ENCODE data around the gene RPS6KB2. TPM values are rescaled to one million over a fixed set of nuclear protein-coding genes. Genes with fewer than 3 reads are reported as not detected.

Gene RPS6KB2
- total RNA-seq, 2 experiments from 2014 or later: 53.4 to 57.2 TPM

DNA sequence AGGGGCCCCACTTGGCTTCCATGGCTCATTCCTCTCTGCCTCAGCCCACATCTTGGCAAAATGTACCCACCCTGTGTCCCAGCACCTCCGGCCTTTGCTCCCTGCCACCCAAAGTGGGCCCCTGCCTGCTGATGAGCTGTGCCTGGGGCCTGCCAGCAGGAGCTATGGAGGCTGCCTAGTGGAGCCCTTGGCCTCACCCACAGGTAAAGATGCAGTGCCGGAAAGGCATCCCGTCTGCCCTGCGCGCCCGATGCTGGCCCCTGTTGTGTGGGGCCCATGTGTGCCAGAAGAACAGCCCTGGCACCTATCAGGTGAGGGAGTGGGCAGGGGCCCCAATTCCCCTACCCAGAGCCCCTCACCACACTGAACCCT is 23.1 kb upstream of the RPS6KB2 start:
- no peaks in the 10 kb centered on the region for H3K9me3 Mint-ChIP-seq (ENCODE audit: low read depth)
- H3K27me3 Mint-ChIP-seq: no peaks in the 10 kb centered on the region
- peaks cover 58% of the 10 kb centered on the region for H3K4me1 Mint-ChIP-seq
- DNase-seq (peak; percentile 57), ATAC-seq (no peak)
- peak overlapping the region; percentile 85 for H3K4me3 Mint-ChIP-seq
- intact Hi-C loops (cut with DNase I, micrococcal nuclease): loop anchor here in 1 of 2 experiments (10.0 kb wide), 1 partner anchor 720 kb away; the partner anchor contains the start of gene CHKA
- POLR2A ChIA-PET: interaction anchor here (0.6 to 2.5 kb wide), 3 partner anchors 8 to 14 kb away, joined by 4 to 14 read pairs (median 6); partner anchors contain the start of gene RAD9A
- CTCF ChIA-PET: interaction anchor here (1.0 to 5.2 kb wide), 6 partner anchors 9 to 164 kb away, joined by 3 to 34 read pairs (median 4); partner anchors contain the start of gene POLD4
- peak overlapping the region; percentile 87 for H3K27ac Mint-ChIP-seq
- H3K36me3 Mint-ChIP-seq (ENCODE audit: low read depth): peaks cover 50% of the 10 kb centered on the region

DNA sequence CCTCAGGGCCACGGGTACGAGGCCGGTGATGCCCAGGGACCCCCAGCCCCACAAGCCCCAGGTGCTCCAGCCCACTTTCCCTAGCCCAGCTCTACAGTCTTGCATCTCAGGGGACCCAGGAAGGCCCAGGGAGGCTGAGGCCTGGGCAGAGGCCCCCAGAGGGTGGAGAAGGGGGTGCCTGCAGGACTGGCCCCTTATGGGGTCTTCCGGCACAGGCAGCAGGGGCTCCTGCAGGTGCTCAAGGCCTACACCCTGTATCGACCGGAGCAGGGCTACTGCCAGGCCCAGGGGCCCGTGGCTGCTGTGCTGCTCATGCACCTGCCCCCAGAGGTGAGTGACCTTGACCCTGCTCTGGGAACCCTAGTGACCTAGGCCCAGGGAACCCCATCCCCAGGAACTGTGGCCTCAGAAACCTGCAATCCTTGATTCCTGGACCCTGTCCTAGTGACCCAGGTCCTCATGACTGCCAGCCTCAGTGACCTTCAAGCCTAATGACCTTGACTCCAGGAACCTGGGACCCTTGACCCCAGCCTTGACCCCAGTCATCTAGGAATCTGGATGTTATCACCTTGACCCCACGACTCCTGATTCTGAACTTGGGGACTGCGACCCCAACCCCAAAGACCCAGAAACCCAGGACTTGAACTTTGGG is 22.5 kb upstream of the RPS6KB2 start:
- H3K36me3 Mint-ChIP-seq (ENCODE audit: low read depth): peaks cover 45% of the 10 kb centered on the region
- ChIA-PET POLR2A (interaction anchor here (2.5 kb wide), 1 partner anchor 14 kb away, joined by 14 read pairs; no protein-coding TSS in a partner anchor), CTCF (interaction anchor here (1.0 to 5.2 kb wide), 5 partner anchors 10 to 165 kb away, joined by 3 to 34 read pairs (median 4); partner anchors contain the start of gene POLD4)
- DNase-seq: no peak
- ATAC-seq: no peak
- peaks cover 58% of the 10 kb centered on the region for H3K4me1 Mint-ChIP-seq
- peak overlapping the region; percentile 85 for H3K4me3 Mint-ChIP-seq
- no peaks in the 10 kb centered on the region for H3K27me3 Mint-ChIP-seq
- peak overlapping the region; percentile 87 for H3K27ac Mint-ChIP-seq
- no peaks in the 10 kb centered on the region for H3K9me3 Mint-ChIP-seq (ENCODE audit: low read depth)
- intact Hi-C loops (cut with DNase I, micrococcal nuclease): loop anchor here (2.0 to 10.0 kb wide), 2 partner anchors 33 to 719 kb away; partner anchors contain the start of gene CHKA (in 1 of the 2)

DNA sequence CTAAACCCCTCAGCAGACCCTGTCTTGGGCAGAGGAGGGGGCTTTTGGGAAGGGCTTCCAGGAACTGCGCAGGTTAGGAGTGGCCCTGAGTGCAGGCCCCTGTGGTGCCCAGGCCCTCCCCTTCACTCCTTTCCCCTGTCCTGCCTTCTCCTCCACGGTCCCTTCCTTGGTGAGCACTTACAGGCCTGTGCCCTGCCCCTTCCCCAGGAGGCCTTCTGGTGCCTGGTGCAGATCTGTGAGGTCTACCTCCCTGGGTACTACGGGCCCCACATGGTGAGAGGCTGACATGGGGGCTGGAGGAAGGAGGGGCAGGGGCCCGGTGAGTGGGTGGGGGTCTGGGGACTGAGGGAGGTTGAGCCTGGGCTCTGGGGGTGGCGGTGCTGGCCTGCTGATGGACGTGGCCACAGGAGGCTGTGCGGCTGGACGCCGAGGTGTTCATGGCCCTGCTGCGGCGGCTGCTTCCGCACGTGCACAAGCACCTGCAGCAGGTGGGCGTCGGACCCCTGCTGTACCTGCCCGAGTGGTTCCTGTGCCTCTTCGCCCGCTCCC is 21.8 kb upstream of the RPS6KB2 start:
- Mint-ChIP-seq H3K4me1 (peaks cover 65% of the 10 kb centered on the region), H3K27ac (peak overlapping the region; percentile 87), H3K9me3 (ENCODE audit: low read depth) (no peaks in the 10 kb centered on the region), H3K27me3 (no peaks in the 10 kb centered on the region), H3K36me3 (ENCODE audit: low read depth) (peaks cover 43% of the 10 kb centered on the region), H3K4me3 (peak overlapping the region; percentile 85)
- peak; percentile 18 for DNase-seq
- ATAC-seq: no peak
- intact Hi-C loops (cut with DNase I, micrococcal nuclease): loop anchor here (2.0 to 10.0 kb wide), 2 partner anchors 32 to 718 kb away; partner anchors contain the start of gene CHKA (in 1 of the 2)
- POLR2A ChIA-PET: interaction anchor here (0.6 kb wide), 1 partner anchor 178 kb away, joined by 8 read pairs; no protein-coding TSS in a partner anchor
- CTCF ChIA-PET: interaction anchor here (1.2 to 1.3 kb wide), 3 partner anchors 12 to 63 kb away, joined by 3 to 8 read pairs (median 4); no protein-coding TSS in a partner anchor

DNA sequence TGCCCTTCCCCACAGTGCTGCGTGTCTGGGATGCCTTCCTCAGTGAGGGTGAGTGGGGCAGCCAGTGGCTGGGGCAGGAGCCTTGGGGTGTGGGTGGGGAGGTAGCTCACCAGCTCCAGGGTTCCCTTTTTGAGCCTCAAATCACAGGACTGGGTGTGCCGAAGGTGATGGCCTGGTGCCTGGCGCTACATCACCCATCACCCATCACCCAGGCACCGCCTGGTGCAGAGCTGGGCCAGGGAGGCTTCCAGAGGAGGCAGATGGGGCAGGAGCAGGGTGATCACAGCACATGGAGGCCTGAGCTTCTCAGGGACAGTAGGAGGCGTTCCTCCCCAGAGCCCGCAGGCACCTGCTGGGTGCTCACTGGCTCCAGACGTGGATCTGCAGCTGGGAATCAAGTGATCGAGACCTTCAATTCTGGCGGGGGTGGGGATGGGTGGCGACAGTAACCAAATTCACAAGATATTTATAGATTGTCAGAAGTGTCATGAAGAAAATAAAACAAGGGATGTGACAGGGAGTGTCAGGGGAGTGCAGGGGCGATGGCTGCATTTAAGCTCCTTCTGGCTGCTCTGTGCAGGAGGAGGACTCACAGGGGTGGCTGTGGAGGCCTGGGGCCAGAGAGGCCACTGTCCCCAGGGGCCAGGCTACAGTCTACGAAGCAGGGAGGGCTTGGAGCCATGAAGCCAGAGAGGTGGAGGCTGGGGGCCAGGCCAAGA is 21.2 kb upstream of the RPS6KB2 start:
- ChIA-PET CTCF (interaction anchor here (1.0 to 1.3 kb wide), 6 partner anchors 11 to 98 kb away, joined by 3 to 8 read pairs (median 4); partner anchors contain the start of gene PITPNM1), POLR2A (interaction anchor here (0.6 to 3.0 kb wide), 5 partner anchors 11 to 178 kb away, joined by 3 to 13 read pairs (median 4); partner anchors contain the start of genes PTPRCAP and RPS6KB2)
- Mint-ChIP-seq H3K9me3 (ENCODE audit: low read depth) (no peaks in the 10 kb centered on the region), H3K36me3 (ENCODE audit: low read depth) (peaks cover 43% of the 10 kb centered on the region), H3K27ac (peak overlapping the region; percentile 87), H3K4me3 (peak overlapping the region; percentile 85), H3K4me1 (peaks cover 71% of the 10 kb centered on the region), H3K27me3 (no peaks in the 10 kb centered on the region)
- ATAC-seq (no peak), DNase-seq (peak; percentile 61)
- intact Hi-C loops (cut with DNase I, micrococcal nuclease): loop anchor here (1.0 to 10.0 kb wide), 3 partner anchors 9 to 718 kb away; partner anchors contain the start of gene CHKA (in 1 of the 2)

DNA sequence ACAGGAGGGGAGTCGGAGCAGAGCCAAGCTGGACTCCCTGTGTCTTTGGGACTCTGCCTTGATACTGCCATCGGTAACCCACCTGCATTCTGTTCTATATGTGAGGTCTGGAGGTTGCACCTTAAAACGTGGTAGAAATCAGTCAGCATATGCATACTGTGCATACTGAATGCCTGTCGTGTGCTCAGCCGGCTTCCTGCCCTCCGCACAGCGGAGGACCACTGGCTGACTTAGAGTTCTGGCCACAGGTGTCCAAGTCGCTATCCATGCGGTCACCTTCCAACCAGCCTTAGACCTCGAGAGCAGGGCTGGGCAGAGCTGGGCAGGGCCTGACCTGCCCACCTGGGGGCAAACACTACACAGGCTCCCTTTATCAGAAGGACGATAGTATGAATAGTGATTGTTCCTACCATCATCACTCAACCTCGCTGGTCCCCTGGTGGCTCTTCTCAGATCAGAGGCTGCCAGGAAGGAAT is 20.6 kb upstream of the RPS6KB2 start:
- intact Hi-C loops (cut with DNase I, micrococcal nuclease): loop anchor here (1.0 to 10.0 kb wide), 3 partner anchors 9 to 717 kb away; partner anchors contain the start of gene CHKA (in 1 of the 2)

DNA sequence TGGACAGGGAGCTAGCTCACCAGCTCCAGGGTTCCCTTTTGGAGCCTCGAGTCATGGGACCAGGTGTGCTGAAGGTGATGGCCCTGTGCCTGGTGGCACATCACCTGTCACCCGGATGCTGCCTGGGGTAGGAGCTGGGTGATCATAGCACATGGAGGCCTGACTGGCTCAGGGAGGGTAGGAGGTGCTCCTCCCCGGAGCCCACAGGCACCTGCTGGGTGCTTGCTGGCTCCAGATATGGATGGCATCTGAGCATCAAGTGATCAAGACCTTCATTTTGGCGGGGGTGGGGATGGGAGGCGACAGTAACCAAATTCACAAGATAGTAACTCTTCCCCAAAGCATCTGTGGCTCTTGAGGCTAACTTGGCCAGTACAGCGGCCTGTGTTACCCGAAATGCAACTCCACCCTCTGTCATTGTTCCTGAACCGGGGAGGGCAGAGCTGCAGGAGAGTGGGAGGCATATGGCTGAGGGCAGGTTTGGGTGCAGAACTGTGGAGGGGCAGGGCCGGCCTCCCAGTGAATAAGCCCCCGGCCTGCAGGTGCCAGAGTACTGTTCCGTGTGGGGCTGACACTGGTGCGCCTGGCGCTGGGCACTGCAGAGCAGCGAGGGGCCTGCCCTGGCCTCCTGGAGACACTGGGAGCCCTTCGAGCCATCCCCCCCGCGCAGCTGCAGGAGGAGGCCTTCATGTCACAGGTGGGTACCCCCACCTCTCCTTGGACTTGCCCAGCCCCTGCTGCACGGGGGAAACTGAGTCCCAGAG is 19.7 kb upstream of the RPS6KB2 start:
- peak overlapping the region; percentile 87 for H3K27ac Mint-ChIP-seq
- H3K4me3 Mint-ChIP-seq: peak overlapping the region; percentile 85
- DNase-seq: peak; percentile 52
- ChIA-PET POLR2A (interaction anchor here (0.9 to 3.0 kb wide), 2 partner anchors 10 to 28 kb away, joined by 3 to 13 read pairs; no protein-coding TSS in a partner anchor), CTCF (interaction anchor here (0.6 to 2.1 kb wide), 9 partner anchors 10 to 141 kb away, joined by 3 to 10 read pairs (median 3); no protein-coding TSS in a partner anchor)
- H3K36me3 Mint-ChIP-seq (ENCODE audit: low read depth): peaks cover 43% of the 10 kb centered on the region
- H3K4me1 Mint-ChIP-seq: peaks cover 75% of the 10 kb centered on the region
- no peaks in the 10 kb centered on the region for H3K27me3 Mint-ChIP-seq
- intact Hi-C loops (cut with DNase I, micrococcal nuclease): loop anchor here in 1 of 2 experiments (10.0 kb wide), 1 partner anchor 716 kb away; the partner anchor contains the start of gene CHKA
- peak; percentile 1 for ATAC-seq
- no peaks in the 10 kb centered on the region for H3K9me3 Mint-ChIP-seq (ENCODE audit: low read depth)

More for the DNA sequence above, 20.6 kb upstream of the RPS6KB2 start:
- ATAC-seq (no peak), DNase-seq (no peak)
- Mint-ChIP-seq H3K9me3 (ENCODE audit: low read depth) (no peaks in the 10 kb centered on the region), H3K4me3 (peak overlapping the region; percentile 85), H3K27ac (peak overlapping the region; percentile 87), H3K36me3 (ENCODE audit: low read depth) (peaks cover 43% of the 10 kb centered on the region), H3K27me3 (no peaks in the 10 kb centered on the region), H3K4me1 (peaks cover 74% of the 10 kb centered on the region)
- ChIA-PET CTCF (interaction anchor here (0.6 to 2.1 kb wide), 8 partner anchors 10 to 100 kb away, joined by 3 to 10 read pairs (median 4); partner anchors contain the start of gene PITPNM1), POLR2A (interaction anchor here (0.6 to 3.0 kb wide), 4 partner anchors 11 to 43 kb away, joined by 3 to 13 read pairs (median 4); partner anchors contain the start of genes PTPRCAP and RPS6KB2)

DNA sequence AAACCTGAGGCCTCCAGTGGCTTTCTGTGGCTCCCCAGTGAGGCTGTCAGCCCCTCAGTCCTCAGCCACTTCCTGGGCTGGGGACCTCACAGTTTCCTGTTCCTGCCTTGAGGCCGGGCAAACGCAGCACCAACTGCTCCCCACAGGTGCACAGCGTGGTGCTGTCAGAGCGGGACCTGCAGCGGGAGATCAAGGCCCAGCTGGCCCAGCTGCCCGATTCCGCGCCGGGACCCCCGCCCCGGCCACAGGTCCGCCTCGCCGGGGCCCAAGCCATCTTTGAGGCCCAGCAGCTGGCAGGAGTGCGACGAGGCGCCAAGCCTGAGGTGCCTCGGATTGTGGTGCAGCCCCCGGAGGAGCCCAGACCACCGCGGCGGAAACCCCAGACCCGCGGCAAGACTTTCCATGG is 19.0 kb upstream of the RPS6KB2 start:
- peak; percentile 62 for ATAC-seq
- H3K4me1 Mint-ChIP-seq: peaks cover 74% of the 10 kb centered on the region
- DNase-seq: peak; percentile 84
- intact Hi-C loops (cut with DNase I, micrococcal nuclease): loop anchor here in 1 of 2 experiments (10.0 kb wide), 1 partner anchor 716 kb away; the partner anchor contains the start of gene CHKA
- no peaks in the 10 kb centered on the region for H3K9me3 Mint-ChIP-seq (ENCODE audit: low read depth)
- H3K27me3 Mint-ChIP-seq: no peaks in the 10 kb centered on the region
- ChIA-PET POLR2A (interaction anchor here (0.9 to 3.0 kb wide), 2 partner anchors 9 to 27 kb away, joined by 3 to 13 read pairs; no protein-coding TSS in a partner anchor), CTCF (interaction anchor here (0.7 to 2.1 kb wide), 6 partner anchors 9 to 141 kb away, joined by 3 to 10 read pairs (median 3); no protein-coding TSS in a partner anchor)
- peaks cover 43% of the 10 kb centered on the region for H3K36me3 Mint-ChIP-seq (ENCODE audit: low read depth)
- H3K4me3 Mint-ChIP-seq: peak overlapping the region; percentile 85
- peak overlapping the region; percentile 87 for H3K27ac Mint-ChIP-seq

DNA sequence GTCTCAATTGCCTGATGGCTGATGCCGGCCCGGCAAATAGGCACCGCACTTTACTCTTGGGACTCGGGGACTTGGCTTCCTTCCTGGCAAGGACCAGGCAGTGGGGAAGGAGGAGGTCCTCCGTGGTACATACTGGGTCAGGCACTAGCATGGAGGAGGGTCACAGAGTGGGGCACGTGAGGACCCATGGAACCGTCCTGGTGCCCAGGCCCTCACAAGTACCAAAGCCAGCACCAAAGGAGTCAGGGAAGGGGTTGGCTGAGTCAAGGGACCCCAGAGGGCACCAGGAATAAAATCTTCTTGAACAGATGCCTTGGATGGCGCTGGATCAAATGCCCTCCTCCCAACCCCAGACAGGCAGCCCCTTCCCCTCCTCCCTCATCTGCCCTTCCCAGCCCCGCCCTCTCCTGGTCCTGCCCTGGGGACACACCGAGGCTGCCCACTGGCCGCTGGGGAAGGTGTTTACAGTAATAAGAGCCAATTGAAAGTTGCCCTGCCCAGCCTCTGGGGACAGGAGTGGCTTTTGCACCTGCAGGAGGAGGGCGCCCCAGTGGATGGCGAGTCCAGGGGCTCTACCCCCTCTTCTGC is 18.4 kb upstream of the RPS6KB2 start:
- intact Hi-C loops (cut with DNase I, micrococcal nuclease): loop anchor here in 1 of 2 experiments (10.0 kb wide), 1 partner anchor 715 kb away; the partner anchor contains the start of gene CHKA
- CTCF ChIA-PET: interaction anchor here (0.9 to 2.1 kb wide), 3 partner anchors 9 to 80 kb away, joined by 3 to 10 read pairs (median 4); no protein-coding TSS in a partner anchor
- Mint-ChIP-seq H3K27me3 (no peaks in the 10 kb centered on the region), H3K4me1 (peaks cover 76% of the 10 kb centered on the region), H3K4me3 (peak overlapping the region; percentile 85), H3K9me3 (ENCODE audit: low read depth) (no peaks in the 10 kb centered on the region), H3K27ac (peak overlapping the region; percentile 87), H3K36me3 (ENCODE audit: low read depth) (peaks cover 39% of the 10 kb centered on the region)
- ATAC-seq (no peak), DNase-seq (peak; percentile 44)
- POLR2A ChIA-PET: interaction anchor here (3.0 kb wide), 1 partner anchor 8 kb away, joined by 13 read pairs; no protein-coding TSS in a partner anchor

DNA sequence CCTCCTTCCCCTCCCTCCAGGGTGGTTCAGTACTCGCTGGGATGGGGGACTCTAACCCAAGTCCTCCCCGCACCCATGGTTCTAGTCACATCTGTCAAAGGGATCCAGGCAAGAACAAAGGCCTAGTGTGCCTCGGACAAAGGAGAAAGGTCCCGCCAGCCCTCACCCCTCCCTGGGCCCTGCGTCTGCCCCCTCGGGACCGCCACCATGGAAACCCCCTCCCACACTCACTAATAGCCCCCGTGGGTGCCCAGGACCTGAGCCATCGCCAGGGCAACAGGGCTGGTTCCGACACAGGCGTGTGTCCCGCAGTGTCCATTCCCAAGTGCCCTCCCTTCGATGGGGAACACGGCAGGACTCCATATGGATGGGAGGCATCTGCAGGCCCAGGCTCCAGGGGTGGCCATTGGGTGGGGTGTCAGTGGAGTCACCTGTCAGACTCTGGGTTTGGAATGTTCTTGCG is 17.9 kb upstream of the RPS6KB2 start:
- Mint-ChIP-seq H3K27me3 (no peaks in the 10 kb centered on the region), H3K36me3 (ENCODE audit: low read depth) (peaks cover 34% of the 10 kb centered on the region), H3K4me3 (peak overlapping the region; percentile 85), H3K27ac (peak overlapping the region; percentile 58), H3K4me1 (peaks cover 80% of the 10 kb centered on the region), H3K9me3 (ENCODE audit: low read depth) (no peaks in the 10 kb centered on the region)
- intact Hi-C loops (cut with DNase I, micrococcal nuclease): no loop called here
- no peak for DNase-seq
- ATAC-seq: no peak
- POLR2A ChIA-PET: no interaction called here
- CTCF ChIA-PET: no interaction called here

Data from activated CD4-positive, alpha-beta T cell treated with anti-CD3 and anti-CD28 coated beads for 36 hours (primary cell).